Measurements from ENCODE around the gene YEATS2.
A peak's percentile ranks its signal among the peaks of the same experiment; 100 is the strongest.
"Not testable (repeated sequence)": the region's sequence is repeated elsewhere in the genome, so short reads cannot be mapped to it uniquely, and the experiment has no call there.

YEATS2 gene

DNA sequence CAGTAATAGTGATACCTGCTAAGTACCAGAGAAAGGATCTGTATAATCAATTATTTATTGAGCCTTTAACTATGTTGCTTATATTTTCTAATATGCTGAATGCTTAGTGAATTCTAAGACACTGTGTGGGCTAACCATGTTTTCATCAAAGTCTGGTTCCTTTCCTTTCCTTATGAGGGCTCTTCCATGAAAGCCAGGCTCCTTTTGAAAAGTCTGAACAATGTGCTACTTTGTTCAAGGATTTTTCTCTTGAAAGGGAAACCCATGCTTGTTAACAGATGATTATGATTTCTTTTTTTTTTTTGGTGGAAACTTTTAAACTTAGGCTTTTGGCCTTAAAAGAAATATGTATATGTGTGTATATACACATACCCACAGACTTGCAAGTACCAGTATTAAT, 17.0 kb downstream of the YEATS2 start:
- DNase-seq (ENCODE audit: low spot score), result peak; percentile 26

DNA sequence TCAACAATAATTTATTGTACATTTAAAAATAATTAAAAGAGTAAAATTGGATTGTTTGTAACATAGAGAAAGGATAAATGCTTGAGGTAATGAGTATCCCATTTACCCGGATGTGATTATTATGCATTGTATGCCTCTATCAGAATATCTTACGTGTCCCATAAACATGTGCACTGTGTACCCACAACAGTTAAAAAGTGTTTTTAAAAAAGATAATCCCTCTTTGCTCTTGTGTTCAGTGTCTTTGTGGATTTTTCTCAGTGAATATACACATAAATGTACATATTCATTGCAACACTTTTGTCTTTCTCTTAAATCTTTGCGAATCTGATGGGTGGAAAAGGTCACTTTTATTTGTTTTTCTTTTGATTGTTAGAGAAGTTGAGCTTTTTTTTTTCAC, 20.4 kb downstream of the YEATS2 start:
- no peak for DNase-seq (ENCODE audit: low spot score)

DNA sequence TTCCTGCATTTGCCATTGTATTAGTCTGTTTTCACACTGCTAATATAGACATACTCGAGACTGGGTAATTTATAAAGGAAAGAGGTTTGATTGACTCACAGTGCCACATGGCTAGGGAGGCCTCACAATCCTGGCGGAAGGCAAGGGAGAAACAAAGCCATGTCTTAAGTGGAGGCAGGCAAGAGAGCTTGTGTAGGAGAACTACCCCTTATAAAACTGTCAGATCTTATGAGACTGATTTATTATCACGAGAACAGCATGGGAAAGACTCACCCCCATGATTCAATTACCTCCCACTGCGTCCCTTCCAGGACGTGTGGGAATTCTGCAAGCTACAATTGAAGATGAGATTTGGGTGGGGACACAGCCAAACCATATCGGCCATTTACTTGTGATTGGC, 27.8 kb downstream of the YEATS2 start:
- DNase-seq (ENCODE audit: low spot score), result no peak

DNA sequence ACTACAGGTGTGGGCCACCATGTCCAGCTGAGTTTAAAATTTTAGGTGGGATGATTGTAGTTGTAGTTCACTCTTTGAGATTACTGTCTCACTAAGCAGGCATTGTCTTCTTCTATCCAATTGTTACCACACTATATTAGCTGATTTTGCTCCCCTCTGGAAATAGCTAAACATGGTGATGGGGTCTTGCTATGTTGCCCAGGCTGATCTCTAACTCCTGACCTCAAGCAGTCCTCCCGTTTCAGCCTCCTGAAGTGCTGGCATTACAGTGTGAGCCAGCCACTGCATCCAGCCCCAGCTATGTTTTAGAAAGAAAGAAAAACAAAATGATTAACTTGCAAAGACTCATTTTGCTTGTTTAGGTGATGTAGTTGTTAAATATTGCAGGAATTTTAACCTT, 30.6 kb downstream of the YEATS2 start:
- no peak for DNase-seq (ENCODE audit: low spot score)

DNA sequence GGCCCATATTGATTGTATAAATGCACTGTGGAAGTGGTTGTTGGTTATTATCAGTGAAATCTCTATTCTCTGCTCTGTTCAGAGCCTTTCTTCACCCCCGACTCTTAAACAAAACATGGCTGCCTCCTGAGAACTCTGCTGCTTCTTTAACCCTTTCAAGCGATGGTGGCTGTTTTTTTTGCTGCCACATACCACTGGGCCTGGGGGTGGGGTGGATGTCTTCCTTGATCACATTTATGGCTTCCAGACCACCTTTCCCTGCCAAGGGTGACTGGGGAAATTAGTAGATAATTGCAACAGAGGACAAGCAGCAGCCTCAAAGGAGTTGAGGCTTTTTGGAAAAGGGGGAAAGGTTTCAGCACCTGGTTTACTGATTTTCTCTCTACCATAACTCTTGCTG, 32.8 kb downstream of the YEATS2 start:
- DNase-seq (ENCODE audit: low spot score), result no peak

DNA sequence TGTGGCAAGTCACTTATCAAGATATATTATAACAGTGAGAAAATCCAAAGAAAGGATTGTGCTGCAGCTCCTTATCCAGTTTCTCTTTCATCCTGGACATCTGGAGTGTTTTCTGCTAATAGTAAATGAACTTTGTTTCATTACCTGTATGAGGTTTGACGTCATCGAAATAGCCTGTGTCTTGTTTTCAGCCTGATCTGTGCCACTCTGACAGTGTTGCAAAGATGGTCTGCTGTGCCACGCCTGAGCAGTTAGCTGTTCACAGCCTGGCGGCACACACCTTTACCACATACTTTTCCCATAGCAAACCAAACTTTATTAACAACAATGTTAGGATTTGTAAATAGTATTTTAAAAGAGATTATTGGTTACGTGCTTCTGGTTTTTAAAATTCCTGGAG, 34.0 kb downstream of the YEATS2 start:
- DNase-seq (ENCODE audit: low spot score), result no peak

DNA sequence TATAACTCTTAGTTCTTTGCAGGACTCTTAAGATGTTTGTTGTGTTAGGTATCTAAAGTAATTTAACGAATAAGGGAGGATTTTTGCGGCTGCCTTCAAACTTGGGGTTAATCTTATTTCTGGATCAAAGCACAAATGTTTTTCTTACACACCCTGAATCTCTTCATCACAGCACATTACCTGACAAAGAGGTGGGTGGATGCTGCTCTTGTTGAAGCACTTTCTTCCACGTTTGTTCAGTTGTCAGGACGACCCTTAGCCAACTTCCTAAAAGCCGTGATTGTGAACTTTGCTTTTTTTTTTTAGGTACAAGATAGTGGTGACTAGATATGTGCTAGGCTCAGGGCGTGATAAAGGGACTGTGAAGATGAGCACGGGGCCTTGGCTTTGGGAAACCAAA, 36.0 kb downstream of the YEATS2 start:
- DNase-seq (ENCODE audit: low spot score), result no peak

DNA sequence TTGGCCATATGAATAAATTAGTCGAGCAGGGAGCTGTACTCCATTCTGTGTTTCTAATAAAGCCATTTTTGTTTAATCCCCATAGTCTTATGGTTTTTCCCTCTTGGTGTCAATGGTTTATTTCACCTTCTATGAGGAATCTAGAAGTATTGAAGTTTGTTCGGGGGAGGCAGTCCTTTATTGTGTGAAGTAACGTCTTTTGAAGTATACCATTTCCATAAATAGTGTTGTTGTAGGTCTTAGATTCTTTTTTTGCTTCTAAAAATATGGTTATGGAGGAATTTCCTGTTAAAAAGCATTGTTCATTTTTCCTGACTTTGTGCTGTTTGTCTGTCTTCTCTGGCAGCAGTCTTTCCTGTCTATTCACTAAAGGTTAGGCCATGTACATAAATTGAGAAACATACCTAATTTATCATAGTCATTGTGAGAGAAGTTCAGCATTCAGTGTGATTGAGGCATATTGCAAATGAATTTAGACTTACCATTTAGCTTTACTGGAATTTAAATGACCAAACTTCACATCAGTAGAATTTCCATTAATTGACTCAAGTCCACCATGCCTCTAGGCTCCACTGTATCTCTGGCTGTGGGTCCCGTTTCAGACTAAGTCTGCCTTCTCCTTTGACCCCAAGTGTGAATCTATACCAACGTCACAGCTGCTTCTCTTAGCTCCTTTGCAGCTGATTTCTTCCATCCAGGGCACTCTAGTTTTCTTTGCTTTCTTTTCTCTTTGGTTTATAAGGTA, 37.3 kb downstream of the YEATS2 start:
- no peak for DNase-seq (ENCODE audit: low spot score)

DNA sequence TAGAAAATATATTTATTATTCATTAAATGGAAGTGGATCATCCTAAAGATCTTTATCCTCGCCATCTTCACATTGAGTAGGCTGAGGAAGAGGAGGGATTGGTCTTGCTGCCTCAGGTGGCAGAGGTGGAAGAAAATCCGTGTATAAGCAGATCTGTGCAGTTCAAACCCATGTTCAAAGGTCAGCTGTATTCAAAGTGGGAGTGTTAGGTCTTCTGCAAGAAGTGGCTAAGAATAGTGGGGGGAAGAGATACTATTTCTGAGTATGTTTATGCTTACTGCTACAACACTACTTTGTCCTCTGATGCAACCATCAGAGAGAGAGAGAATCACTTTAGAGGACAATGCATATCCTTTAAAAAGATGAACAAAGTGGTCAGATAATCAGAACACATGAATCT, 39.5 kb downstream of the YEATS2 start:
- DNase-seq (ENCODE audit: low spot score), result no peak

DNA sequence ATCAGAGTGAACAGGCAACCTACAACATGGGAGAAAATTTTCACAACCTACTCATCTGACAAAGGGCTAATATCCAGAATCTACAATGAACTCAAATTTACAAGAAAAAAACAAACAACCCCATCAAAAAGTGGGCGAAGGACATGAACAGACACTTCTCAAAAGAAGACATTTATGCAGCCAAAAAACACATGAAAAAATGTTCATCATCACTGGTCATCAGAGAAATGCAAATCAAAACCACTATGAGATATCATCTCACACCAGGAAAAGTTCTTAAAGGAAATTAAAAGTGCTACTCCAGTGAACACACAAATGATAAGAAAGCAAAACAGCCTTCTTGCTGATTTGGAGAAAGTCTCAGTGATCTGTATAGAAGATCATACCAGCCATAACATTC, 42.6 kb downstream of the YEATS2 start:
- DNase-seq (ENCODE audit: low spot score), result not testable (repeated sequence)

DNA sequence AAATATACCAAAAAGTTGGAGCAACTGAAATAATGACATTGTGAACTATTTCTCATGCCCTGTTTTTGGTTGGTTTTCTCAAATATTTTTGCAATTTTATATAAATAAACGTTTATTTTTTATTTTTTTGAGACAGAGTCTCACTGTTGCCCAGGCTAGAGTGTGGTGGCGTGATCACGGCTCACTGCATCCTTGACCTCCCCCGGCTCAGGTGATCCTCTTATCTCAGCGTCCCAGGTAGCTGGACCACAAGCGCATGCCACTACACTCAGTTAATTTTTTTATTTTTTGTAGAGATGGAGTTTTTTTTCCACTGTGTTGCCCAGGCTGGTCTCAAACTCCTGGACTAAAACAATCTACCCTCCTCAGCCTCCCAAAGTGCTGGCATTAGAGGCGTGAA, 45.6 kb downstream of the YEATS2 start:
- no peak for DNase-seq (ENCODE audit: low spot score)

DNA sequence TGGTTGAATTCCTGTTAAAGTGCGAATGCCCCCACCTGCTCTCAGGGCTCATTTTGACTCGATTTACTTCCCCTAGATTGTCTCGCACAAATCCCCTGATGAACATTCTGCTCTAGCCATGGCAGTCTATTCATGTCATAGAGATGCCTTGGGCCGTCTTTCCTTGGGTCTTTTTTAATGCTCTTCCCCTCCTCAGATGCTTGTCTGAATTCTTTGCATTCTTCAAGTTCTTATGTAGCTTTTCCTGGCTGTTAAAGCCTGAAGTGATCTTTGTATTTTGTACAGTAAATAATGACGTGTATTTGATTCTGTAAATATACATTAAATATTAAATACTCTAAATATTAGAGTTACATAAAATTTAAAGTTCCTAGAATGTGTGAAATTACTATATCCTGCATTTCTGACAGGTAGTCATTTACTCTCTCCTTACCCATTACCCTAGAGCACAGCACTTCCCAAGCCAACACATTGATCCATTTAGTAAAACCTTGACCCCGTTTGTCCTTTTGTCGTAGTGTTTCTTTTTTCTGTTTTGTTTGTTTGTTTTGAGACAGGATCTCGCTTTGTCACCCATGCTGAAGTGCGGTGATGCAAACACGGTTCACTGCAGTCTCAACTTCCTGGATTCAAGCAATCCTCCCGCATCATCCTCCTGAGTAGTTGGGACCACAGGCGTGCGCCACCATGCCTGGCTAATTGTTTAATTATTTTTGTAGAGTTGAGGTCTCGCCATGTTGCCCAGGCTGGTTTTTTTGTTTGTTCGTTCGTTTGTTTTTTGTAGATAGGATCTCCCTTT, 47.9 kb downstream of the YEATS2 start:
- no peak for DNase-seq (ENCODE audit: low spot score)

DNA sequence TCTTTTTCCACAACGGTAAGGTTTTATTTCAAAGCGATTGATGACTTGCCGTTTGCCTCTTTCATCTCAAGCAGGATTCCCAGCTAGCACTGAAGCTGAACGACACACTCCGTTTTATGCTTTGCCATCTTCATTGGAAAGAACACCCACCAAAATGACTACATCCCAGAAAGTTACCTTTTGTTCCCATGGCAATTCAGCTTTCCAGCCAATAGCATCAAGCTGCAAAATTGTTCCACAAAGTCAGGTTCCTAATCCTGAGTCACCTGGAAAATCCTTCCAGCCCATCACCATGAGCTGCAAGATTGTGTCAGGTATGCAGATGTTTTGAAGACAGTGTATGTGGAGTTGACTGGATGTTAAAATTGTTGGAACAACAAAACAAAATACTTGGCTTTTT, 56.5 kb downstream of the YEATS2 start:
- DNase-seq (ENCODE audit: low spot score), result no peak

DNA sequence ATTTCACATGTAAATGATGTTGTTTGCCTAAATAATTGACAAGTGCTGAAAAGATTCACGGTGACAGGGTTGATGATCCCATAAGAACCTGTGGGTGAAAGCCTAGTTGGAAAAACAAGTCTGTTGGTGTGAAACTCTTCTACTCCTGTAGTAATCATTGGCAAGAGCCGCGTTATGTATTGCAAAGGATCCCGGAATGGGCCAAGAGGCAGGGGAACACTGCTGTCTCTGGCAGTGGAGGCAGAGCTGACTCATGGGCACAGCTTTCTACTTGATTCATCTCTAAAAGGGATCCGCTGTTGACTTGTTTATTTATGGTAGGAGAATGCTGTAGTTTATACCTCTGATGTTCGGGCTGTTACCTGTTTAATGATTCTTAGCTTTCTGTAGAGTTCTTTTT, 64.7 kb downstream of the YEATS2 start:
- no peak for DNase-seq (ENCODE audit: low spot score)

DNA sequence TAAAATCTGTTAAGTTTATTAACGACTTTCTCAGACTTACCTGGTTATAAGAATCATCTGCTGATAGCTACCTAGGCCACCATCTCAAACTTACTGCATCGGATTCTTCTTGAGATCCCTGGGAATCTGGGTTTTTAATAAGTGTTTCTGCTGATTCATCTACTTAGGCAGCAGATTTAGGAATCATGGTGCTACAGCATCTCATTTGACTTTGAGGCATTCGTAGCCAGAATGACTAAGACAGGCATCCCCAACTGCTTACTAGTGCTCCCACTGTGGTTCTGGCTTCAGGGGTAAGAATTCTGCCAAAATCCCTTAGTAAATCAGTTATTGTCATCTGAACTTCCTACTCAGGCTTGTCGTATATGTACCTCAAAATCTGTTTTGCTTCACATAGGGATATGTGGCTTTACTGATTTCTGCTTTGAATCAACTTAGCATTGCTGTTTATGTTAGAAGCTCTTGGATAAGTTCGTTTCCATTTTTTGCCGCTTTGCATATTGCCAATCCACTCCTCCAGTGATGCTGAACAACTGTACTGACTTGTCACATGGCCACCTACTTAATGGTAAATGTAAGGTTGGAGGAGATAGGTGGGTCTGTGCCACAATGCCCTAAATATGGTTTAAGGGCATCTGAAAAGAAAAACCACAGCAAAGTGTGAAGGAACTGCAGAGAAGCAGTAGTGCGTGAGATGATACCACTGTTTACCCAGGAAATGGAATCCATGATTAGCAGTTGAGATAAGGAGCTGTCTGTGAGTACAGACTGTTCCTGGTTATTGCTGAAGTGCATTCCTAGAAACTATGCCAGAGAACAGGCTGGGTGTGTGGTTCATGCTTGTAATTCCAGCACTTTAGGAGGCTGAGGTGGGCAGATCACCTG, 67.5 kb downstream of the YEATS2 start:
- DNase-seq (ENCODE audit: low spot score), result no peak

DNA sequence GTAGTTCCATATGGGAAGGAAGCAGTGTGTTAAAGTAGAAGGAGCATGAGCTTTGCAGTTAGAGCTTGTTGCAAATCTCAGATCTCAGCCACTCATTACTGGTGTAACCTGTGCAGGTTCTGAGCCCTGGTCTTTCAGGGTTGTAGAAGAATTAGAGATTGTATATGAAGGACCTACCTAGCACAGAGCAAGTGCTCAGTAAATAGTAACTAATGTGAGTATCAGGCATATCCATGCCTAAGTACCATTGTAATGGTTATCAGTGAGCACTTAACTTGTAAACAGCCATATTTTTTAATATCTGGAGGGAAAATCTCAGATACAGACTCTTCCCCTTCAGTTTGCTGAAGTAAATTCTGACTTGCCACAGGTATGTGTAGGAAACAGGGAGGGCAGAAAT, 68.5 kb downstream of the YEATS2 start:
- no peak for DNase-seq (ENCODE audit: low spot score)

DNA sequence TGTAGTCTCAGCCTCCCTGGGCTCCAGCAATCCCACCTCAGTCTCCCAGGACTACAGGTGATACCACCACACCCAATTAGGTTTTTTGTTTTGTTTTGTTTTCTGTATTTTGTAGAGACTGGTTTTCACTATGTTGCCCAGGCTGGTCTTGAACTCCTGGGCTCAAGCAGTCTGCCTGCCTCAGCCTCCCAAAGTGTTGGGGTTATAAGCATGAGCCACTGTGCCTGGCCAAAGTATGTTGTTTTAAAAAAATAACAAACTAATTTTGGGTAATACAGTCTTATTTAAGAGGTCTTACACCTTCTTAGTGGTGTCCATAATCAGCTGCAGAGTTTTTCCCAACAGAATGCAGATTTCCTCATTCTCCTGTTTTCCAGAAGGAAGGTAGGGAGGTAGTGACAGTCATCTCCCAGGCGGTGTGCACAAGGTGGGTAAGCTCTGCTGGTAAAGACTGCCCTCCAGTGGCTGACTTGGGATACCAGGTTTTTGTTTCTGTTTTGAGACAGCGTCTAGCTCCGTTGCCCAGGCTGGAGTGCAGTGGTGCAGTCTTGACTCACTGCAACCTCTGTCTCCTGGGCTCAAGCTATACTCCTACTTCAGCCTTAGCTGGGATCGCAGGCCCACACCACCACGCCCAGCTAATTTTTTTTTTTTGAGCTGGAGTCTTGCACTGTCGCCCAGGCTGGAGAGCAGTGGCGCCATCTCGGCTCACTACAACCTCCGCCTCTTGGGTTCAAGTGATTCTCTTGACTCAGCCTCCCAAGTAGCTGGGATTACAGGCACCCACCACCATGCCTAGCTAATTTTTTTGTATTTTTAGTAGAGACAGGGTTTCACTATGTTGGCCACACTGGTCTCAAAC, 69.4 kb downstream of the YEATS2 start:
- DNase-seq (ENCODE audit: low spot score), result peak; percentile 91

DNA sequence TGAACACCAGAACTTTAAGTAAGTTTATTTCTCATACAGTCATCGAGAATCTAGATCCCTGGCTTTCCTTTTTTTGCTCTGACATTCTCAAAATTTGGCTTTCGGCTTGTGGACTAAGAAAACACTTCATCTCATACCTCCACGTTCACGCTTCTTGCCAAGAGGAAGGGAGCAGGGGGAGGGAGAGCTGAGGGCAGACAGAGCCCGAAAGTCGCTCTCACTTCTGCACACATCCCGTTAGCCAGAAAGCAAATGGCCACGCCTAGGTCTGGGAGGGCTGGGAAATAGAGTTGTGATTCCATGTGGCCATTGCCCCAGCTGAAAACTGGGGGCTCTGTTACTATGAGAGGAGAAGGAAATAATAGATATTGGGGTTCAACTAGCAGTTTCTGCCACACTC, 70.5 kb downstream of the YEATS2 start:
- no peak for DNase-seq (ENCODE audit: low spot score)

DNA sequence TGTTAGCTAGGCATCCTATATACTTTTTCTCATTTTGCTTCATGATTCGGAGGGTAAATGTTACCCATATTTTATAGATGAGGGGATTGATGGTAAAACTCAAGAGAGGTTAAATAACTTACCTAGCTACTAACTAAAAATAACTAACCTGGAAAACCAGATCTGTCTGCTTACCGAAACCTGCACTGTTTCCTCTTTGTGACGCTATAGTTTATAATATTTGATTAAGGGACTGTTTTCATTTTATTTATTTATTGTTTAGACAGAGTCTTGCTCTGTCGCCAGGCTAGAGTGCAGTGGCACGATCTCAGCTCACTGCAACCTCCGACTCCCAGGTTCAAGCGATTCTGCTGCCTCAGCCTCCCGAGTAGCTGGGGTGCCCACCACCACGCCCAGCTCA, 71.9 kb downstream of the YEATS2 start:
- no peak for DNase-seq (ENCODE audit: low spot score)

DNA sequence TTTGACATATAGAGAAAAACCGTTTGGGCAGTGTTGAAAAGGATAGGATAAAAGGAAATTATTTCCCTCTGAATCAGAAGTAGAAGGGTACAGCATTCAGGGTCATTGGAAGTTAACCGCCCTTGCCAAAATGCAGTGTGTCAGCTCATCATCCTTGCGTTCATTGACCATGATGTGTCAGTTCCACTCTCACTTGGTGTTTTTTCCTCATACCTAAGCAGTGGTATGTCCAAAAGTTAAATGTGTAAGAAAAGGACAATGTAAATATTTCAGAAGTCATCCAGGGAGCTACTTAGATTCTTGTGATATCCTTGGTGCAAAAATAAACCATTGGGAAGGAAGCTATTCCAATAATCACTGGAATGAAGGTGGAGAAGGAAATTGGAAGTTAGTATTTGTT, 77.0 kb downstream of the YEATS2 start:
- DNase-seq (ENCODE audit: low spot score), result no peak

DNA sequence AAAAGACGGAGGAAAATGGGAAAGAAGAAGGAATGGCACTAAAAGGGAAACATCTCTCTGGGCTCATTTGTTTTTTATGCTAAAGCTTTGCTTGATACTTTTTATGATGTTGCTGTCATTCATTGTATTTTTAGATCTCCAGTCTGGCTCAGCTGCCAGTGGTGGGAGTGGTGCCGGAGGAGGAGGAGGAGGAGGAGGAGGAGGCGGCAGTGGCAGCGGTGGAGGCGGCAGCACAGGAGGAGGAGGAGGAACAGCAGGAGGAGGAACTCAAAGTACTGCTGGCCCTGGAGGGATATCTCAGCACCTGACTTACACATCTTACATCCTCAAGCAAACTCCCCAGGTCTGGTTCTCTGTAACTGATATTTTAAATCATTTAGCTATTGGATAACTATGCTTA, 78.2 kb downstream of the YEATS2 start:
- DNase-seq (ENCODE audit: low spot score), result no peak

DNA sequence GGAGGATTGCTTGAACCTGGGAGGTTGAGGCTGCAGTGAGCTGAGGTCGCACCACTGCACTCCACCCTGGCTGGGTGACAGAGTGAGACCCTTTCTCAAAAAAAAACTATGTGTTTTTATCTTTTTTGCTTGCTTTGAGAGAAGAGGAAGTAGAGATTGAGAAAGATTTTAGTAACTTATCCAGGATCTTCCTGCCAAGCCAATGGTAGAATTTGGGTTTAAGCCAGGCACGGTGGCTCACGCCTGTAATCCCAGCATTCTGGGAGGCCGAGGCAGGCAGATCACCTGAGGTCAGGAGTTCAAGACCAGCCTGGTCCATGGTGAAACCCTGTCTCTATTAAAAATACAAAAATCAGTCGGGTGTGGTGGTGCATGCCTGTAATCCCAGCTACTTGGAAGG, 78.9 kb downstream of the YEATS2 start:
- not testable (repeated sequence) for DNase-seq (ENCODE audit: low spot score)
